PC-9 (cell line): Measurements from ENCODE around the gene BCKDHB.

Experiments used
- EZH2 ChIP-seq: fragments of 200-600 bp; sonication (generic); IDR thresholded peaks from 2 replicates; pipeline ENCODE4 v1.8.0; 2017; ENCODE audit warnings: antibody characterized with exemption, low read depth
- TF ChIP-seq, protein P1 (sequence below): fragments of 200-600 bp; sonication (generic); conservative IDR thresholded peaks from 2 replicates; pipeline ENCODE4 v1.6.1; 2017; ENCODE audit warnings: mixed run types, antibody characterized with exemption, mild to moderate bottlenecking, moderate library complexity

DNA sequence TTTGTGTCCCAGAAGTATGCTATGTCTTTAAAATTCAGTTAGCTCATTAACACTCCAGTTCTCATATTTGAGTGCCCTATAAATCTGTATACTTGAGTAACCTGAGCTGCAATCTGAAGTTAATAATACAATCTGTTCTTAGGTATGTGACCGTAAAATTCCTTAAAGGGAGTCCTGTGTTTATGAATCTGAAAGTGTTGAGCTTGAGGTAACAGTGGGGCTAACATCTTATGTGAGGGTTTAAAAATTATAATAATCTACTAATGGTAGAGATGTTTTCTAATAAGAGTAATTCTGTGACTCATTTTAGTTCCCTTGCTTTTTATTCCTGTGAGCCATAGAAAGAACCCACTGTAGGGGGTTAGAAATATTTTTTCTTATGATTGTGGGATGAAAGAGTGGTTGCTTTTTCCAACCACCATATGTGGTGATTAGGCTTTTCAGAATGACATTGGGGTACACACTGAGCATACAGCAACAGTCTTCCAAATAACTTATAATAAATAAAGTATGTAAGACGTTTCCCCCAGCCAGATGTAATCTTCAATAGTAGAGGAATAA lies 121.2 kb downstream of the BCKDHB start:
- TF ChIP-seq, protein P1, sequence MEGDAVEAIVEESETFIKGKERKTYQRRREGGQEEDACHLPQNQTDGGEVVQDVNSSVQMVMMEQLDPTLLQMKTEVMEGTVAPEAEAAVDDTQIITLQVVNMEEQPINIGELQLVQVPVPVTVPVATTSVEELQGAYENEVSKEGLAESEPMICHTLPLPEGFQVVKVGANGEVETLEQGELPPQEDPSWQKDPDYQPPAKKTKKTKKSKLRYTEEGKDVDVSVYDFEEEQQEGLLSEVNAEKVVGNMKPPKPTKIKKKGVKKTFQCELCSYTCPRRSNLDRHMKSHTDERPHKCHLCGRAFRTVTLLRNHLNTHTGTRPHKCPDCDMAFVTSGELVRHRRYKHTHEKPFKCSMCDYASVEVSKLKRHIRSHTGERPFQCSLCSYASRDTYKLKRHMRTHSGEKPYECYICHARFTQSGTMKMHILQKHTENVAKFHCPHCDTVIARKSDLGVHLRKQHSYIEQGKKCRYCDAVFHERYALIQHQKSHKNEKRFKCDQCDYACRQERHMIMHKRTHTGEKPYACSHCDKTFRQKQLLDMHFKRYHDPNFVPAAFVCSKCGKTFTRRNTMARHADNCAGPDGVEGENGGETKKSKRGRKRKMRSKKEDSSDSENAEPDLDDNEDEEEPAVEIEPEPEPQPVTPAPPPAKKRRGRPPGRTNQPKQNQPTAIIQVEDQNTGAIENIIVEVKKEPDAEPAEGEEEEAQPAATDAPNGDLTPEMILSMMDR, result no peak
- TF ChIP-seq EZH2, result no peak
